Ovary (tissue), 3 donors: ENCODE measurements around the gene RPL26.
"Not testable (repeated sequence)": the region's sequence is repeated elsewhere in the genome, so short reads cannot be mapped to it uniquely, and the experiment has no call there.

Experiments
- POLR2A ChIP-seq: fragments of 450-650 bp; IDR thresholded peaks from one replicate; pipeline ENCODE4 v1.6.1; 2017; ENCODE audit warnings: antibody characterized with exemption, mild to moderate bottlenecking, moderate library complexity
- TF ChIP-seq, protein P1 (sequence below), 3 donors: fragments of 450-650 bp in 2 of 3; fragments of 200-600 bp in 1 of 3; IDR thresholded peaks; one replicate each; pipeline versions ENCODE4 v1.5.1 to v1.8.0; 2016 to 2022; ENCODE audit warnings: antibody characterized with exemption in 3 of 3, mild to moderate bottlenecking in 1 of 3
- donor health status: DM: no; HTN: no; CAD: no.

DNA sequence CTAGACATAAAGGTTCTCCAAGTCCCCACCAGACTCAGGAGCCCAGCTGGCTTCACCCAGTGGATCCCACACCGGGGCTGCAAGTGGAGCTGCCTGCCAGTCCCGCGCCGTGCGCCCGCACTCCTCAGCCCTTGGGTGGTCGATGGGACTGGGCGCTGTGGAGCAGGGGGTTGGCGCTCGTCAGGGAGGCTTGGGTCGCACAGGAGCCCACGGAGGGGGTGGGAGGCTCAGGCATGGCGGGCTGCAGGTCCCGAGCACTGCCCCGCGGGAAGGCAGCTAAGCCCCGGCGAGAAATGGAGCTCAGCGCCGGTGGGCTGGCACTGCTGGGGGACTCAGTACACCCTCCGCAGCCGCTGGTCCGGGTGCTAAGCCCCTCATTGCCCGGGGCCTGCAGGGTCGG lies 36.0 kb downstream of the RPL26 start:
- TF ChIP-seq, protein P1, sequence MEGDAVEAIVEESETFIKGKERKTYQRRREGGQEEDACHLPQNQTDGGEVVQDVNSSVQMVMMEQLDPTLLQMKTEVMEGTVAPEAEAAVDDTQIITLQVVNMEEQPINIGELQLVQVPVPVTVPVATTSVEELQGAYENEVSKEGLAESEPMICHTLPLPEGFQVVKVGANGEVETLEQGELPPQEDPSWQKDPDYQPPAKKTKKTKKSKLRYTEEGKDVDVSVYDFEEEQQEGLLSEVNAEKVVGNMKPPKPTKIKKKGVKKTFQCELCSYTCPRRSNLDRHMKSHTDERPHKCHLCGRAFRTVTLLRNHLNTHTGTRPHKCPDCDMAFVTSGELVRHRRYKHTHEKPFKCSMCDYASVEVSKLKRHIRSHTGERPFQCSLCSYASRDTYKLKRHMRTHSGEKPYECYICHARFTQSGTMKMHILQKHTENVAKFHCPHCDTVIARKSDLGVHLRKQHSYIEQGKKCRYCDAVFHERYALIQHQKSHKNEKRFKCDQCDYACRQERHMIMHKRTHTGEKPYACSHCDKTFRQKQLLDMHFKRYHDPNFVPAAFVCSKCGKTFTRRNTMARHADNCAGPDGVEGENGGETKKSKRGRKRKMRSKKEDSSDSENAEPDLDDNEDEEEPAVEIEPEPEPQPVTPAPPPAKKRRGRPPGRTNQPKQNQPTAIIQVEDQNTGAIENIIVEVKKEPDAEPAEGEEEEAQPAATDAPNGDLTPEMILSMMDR (IDR thresholded peaks at IDR 0.05) = not testable (repeated sequence)
- not testable (repeated sequence) for TF ChIP-seq POLR2A
